Measurements from ENCODE around the gene ZC3H6.

GRCh38 chr2:112317303-112318158 is 42.1 kb downstream of the ZC3H6 start:
- TF ChIP-seq, protein P1, sequence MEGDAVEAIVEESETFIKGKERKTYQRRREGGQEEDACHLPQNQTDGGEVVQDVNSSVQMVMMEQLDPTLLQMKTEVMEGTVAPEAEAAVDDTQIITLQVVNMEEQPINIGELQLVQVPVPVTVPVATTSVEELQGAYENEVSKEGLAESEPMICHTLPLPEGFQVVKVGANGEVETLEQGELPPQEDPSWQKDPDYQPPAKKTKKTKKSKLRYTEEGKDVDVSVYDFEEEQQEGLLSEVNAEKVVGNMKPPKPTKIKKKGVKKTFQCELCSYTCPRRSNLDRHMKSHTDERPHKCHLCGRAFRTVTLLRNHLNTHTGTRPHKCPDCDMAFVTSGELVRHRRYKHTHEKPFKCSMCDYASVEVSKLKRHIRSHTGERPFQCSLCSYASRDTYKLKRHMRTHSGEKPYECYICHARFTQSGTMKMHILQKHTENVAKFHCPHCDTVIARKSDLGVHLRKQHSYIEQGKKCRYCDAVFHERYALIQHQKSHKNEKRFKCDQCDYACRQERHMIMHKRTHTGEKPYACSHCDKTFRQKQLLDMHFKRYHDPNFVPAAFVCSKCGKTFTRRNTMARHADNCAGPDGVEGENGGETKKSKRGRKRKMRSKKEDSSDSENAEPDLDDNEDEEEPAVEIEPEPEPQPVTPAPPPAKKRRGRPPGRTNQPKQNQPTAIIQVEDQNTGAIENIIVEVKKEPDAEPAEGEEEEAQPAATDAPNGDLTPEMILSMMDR (conservative IDR thresholded peaks at IDR 0.05; ENCODE audit: low read length), result no peak
- TF ChIP-seq EZH2phosphoT487 (IDR thresholded peaks at IDR 0.05; ENCODE audit: borderline replicate concordance), result no peak
